Mucosa of gallbladder (tissue), 1 donor: ENCODE data around the gene SLC25A23. TPM values are rescaled to one million over a fixed set of nuclear protein-coding genes. Genes with fewer than 3 reads are reported as not detected.
A peak's percentile ranks its signal among the peaks of the same experiment; 100 is the strongest.
"Not testable (repeated sequence)": the region's sequence is repeated elsewhere in the genome, so short reads cannot be mapped to it uniquely, and the experiment has no call there.

ENCODE experiments used
- DNase-seq: peaks from one replicate; pipeline ENCODE4 v3.0.0-alpha.2; 2020; ENCODE audit warnings: low spot score
- total RNA-seq: library from RNA; stranded (reverse); gene quantifications from one replicate; pipeline ENCODE4 v1.2.1, GENCODE V29; 2021
- donor health status: DM: no; HTN: no; CAD: no.

SLC25A23 gene
- total RNA-seq, 1 donor from 2014 or later = 101 TPM

- DNase-seq = no peak
These were observed 57.5 kb downstream of the SLC25A23 start for GRCh38 chr19:6402058-6402457.

GRCh38 chr19:6400062-6400944 is 59.3 kb downstream of the SLC25A23 start:
- DNase-seq = not testable (repeated sequence)

GRCh38 chr19:6396305-6396704 is 63.3 kb downstream of the SLC25A23 start:
- no peak for DNase-seq

GRCh38 chr19:6394831-6395230 is 64.8 kb downstream of the SLC25A23 start:
- no peak for DNase-seq

GRCh38 chr19:6393983-6394412 is 65.6 kb downstream of the SLC25A23 start:
- no peak for DNase-seq

- DNase-seq = peak; percentile 92
These were observed 66.3 kb downstream of the SLC25A23 start, which contains the start of gene GTF2F1 for GRCh38 chr19:6393074-6393982. GTF2F1 (minus strand) TSS chr19:6393164; CDS start chr19:6392995, 169 bp downstream.

GRCh38 chr19:6392221-6393073 is 67.1 kb downstream of the SLC25A23 start:
- DNase-seq = no peak

Other genes starting within 250 kb of the SLC25A23 start
- 67.5 TPM for gene MLLT1, start 179.8 kb downstream of the SLC25A23 start, total RNA-seq
- gene ACER1, start 126.2 kb downstream of the SLC25A23 start, total RNA-seq = 0.14 TPM
- 75.5 TPM for gene CLPP, start 98.3 kb downstream of the SLC25A23 start, total RNA-seq
- gene ALKBH7, start 87.0 kb downstream of the SLC25A23 start, total RNA-seq = 91.5 TPM
- 4.5 TPM for gene PSPN, start 83.9 kb downstream of the SLC25A23 start, total RNA-seq
- gene GTF2F1, start 66.6 kb downstream of the SLC25A23 start, total RNA-seq = 66.8 TPM
- 201 TPM for gene KHSRP, start 35.0 kb downstream of the SLC25A23 start, total RNA-seq
- 0.72 TPM for gene SLC25A41, start 26.0 kb downstream of the SLC25A23 start, total RNA-seq
- gene CRB3, start 4.5 kb upstream of the SLC25A23 start, total RNA-seq = 75.9 TPM
- 8.0 TPM for gene DENND1C, start 22.0 kb upstream of the SLC25A23 start, total RNA-seq
- 1.8 TPM for gene TUBB4A, start 42.5 kb upstream of the SLC25A23 start, total RNA-seq
- 1.2 TPM for gene TNFSF9, start 71.2 kb upstream of the SLC25A23 start, total RNA-seq
- not detected for gene CD70, start 131.4 kb upstream of the SLC25A23 start, total RNA-seq
- gene TNFSF14, start 210.4 kb upstream of the SLC25A23 start, total RNA-seq = 1.8 TPM